ELF-1 (cell line): ENCODE data around the gene HDDC3.

Experiments
- DNase-seq: peaks from one replicate; pipeline ENCODE4 v3.0.0-alpha.2; 2016; ENCODE audit warnings: low read depth, low spot score

HDDC3 gene

GRCh38 chr15:90953947-90954711 lies 21.8 kb upstream of the HDDC3 start:
- no peak for DNase-seq

GRCh38 chr15:90952901-90953677 lies 20.7 kb upstream of the HDDC3 start:
- DNase-seq: no peak

GRCh38 chr15:90950676-90951075 lies 18.3 kb upstream of the HDDC3 start:
- no peak for DNase-seq

DNA sequence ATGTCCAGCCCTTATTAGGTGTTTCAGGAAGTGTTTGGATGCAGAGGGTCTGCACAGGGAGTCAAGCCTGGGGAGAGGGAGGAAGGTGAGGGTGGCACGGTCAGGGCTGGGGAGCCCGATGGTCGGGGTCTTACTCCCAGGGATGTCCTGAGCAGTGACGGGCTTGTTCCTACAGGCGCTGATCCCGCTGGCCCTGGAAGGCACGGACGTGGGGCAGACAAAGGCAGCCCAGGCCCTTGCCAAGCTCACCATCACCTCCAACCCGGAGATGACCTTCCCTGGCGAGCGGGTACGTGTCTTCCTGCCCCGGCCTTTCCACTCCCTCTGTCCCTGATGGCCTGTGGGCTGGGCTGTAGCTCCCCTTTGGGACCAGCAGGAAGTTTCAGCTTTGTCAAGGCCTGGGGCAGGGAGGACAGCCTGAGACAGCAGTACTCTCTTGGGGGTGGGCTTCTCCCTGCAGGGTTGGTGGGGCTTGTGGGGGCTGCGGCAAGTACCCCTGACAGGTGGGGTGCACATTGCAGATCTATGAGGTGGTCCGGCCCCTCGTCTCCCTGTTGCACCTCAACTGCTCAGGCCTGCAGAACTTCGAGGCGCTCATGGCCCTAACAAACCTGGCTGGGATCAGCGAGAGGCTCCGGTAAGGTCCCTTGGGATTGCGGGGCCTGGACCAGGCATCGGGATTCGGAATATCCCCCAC lies 17.8 kb upstream of the HDDC3 start:
- DNase-seq: no peak

DNA sequence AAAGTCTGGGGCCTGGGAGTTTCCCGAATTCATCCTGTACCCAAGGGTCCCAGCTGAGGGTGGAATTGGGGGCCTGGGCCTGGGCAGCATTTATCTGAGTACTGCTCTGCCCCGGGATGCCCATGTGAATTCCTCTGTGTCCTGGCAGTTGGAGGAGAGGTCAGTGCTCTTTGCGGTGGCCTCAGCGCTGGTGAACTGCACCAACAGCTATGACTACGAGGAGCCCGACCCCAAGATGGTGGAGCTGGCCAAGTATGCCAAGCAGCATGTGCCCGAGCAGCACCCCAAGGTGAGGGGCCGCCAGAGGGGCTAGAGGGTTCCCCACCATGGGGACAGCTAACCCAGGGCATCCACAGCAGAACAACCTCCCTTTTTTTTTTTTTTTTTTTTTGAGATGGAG lies 16.2 kb upstream of the HDDC3 start:
- DNase-seq: no peak

GRCh38 chr15:90947577-90948357 lies 15.4 kb upstream of the HDDC3 start:
- DNase-seq: no peak

DNA sequence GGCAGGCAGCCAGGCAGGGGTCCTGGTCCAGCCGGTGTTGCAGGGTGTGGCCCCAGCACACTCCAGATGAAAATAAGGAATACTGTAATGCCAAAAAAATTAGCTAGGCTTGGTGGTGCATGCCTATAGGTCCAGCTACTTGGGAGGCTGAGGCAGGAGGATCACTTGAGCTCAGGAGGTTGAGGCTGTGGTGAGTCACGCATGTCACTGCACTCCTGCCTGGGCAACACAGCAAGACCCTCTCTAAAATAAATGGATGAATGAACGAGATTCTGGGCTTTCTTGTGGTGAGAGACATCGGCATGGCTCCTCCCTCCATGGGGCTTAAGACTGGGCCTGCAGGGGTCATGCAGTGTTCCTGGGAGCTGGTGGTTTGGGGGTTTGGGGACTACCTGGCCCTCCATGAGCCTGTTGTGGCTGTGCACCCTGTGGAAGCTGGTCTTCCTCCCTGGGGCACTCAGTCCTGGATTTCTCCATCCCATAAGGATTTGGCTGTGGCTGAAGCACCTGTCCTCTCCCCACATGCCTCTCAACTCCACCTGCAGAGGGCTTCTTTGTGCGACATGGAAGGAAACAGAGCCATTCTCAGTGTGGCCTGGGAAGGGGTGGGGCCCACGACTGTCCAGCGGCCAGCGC lies 14.7 kb upstream of the HDDC3 start:
- DNase-seq: no peak

DNA sequence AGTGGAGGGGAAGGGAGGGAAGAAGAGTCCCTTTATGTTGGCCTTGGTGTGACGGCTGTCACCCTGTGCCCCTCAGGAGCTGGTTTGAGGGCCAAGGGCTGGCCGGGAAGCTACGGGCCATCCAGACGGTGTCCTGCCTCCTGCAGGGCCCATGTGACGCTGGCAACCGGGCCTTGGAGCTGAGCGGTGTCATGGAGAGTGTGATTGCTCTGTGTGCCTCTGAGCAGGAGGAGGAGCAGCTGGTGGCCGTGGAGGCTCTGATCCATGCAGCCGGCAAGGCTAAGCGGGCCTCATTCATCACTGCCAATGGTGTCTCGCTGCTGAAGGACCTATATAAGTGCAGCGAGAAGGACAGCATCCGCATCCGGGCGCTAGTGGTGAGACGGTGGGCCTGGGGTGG lies 14.2 kb upstream of the HDDC3 start:
- no peak for DNase-seq

DNA sequence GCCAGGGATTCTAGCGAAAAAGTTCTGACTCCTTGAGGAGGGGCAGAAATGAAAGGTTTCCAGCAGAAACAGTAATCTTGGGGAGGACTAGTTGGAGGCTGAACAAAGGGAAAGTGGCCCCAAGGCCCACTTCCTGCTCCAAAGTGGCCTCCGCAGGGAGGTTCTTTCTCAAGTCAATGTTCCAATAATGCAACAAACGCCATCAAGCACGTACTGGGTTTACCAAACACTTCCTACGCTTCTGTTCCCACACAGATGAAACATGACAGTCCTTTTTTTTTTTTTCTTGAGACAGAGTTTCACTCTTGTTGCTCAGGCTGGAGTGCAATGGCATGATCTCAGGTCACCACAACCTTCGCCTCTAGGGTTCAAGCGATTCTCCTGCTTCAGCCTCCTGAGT lies 12.7 kb upstream of the HDDC3 start:
- DNase-seq: no peak

GRCh38 chr15:90942354-90943120 lies 10.2 kb upstream of the HDDC3 start:
- no peak for DNase-seq

- DNase-seq: no peak
Measured at GRCh38 chr15:90941038-90941437, 8.7 kb upstream of the HDDC3 start.

DNA sequence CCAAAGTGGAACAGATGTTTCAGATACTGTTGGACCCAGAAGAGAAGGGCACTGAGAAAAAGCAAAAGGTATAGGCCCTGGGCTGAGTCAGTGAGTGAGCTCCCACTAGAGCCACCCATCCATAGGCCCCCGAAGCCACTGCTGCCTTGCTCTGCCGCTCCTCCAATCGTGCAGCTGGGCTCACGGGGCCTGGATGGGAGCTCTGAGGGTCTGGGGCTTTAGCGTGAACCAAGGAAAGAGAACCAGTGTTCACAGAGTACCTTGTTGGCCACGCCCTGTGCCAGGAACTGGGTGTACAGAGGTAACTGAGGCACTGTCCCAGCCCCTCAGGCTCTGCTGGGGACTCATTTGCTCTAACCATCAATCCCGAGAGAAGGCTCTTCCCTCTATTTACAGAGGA lies 7.4 kb upstream of the HDDC3 start:
- no peak for DNase-seq

DNA sequence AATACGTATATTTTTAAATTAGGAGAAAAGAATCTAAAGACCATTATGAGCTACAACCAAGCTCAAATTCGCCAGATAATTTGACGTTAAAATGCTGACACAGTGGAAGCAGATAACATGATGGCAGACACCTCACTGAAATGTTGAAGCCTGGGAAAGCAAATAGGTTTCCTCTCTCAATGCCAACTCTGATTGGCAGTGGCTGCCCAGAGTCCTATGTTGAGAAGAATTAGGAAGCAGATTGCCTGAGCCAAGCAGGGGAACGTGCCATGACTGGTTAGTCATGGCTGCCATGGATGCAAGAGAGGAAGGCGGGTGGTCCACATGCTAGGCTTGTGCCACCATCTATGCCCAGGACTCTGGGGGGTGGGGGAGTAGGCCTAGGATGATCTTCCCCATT lies 5.9 kb upstream of the HDDC3 start:
- DNase-seq: no peak

DNA sequence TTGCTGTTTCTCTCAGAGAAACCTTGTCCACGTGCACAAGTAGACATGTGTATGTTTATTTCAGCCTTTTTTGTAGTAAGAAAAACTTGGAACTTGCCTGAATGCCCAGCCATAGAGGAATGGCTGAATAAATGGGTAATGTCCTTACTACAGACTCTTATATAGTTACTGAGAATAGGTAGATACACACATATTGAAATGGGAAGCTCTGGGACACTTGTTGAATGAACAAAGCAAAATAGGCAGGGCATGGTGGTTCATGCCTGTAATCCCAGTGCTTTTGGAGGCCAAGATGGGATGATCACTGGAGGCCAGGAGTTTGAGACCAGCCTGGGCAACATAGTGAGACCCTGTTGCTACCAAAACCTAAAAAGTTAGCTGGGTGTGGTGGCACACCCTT lies 4.5 kb upstream of the HDDC3 start:
- no peak for DNase-seq

DNA sequence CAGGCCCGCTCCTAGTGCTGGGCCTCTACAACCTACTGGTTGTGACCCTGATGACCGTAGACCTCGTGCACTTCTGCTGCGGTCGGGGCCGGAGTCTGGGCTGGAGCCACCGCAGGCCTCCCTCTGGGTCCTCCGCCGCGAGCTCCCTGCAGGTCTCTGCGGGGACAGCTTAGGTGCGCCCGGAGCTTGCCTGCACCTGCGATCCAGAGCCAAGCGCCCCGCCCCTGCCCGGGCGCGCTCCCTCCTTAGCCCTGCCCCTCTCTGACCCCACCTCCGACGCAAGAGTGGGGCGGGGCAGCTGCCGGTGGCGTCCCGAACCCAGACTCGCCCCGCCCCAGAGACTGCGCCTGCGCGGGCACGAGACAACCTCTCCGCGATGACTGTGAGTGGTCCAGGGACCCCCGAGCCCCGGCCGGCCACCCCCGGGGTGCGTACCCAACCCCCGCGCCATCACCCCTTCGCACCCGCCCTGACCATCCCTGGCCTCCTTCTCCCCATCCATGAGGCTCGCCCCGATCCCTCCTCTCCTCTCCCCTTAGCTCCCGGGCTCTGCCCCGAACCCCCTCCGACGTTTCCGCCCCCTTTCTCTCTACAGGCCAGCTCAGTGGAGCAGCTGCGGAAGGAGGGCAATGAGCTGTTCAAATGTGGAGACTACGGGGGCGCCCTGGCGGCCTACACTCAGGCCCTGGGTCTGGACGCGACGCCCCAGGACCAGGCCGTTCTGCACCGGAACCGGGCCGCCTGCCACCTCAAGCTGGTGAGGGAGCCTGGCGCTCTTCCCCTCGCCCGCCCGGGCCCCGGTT lies 2.8 kb upstream of the HDDC3 start, which contains the start of gene UNC45A:
Gene UNC45A, plus strand, starts transcription at position 337 of the 803 bp plus-strand sequence. Its CDS starts 40 bp downstream, at position 377.
- DNase-seq: peak; percentile 96

DNA sequence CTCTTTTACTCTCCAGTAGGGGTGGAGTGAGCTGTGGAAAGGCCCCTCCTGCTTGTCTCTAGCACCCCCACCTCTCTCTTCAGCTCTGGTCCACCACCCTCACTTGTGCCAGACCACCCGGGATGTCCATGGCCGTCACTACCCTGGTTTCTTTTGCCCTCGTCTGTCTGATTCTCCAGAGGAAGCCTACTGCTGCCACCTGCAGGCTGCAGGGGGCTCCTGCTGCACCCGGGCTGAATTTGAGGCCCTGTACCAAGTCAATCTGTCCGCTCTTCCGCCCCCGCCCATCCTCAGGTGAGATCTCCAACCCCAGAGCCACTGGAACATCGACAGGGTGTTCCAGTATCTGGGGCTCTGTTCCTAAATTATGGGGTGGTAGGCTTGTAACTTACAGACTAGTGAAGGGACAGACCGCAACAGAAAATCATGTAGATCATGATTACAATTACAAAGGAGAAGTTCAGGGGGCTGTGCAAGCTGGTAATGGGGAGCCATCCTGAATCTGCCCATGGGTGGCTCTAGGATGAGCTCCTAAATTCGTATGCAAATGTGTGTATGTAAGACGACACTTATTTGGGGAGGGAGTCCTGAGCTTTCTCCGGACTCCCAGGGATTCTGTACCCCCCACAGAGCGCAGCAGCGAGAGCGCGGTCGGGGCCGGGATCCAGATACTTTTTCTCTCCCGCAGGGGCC lies 2.1 kb upstream of the HDDC3 start:
- peak; percentile 93 for DNase-seq

DNA sequence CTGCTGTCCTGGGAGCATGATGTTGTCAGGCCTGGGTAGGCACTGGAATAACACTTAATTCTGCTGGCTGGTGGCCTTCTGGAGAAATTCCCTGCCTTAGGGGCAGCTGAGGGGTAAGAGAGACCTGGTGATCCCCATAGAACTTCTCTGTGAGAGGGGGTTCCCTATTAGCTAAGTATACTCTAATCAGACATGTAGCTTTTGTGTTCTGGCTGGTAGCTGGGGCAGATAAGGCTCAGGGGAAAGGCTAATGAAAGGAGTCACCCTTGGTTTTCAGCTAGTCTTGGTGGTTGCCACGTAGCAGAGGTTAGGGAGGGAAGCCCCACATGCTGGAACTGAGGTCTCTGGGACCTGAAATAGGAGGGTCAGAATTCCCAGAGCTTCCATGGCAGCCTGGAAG lies 952 bp upstream of the HDDC3 start:
- DNase-seq: no peak

GRCh38 chr15:90932660-90932991 lies 277 bp upstream of the HDDC3 start:
- DNase-seq: no peak

DNA sequence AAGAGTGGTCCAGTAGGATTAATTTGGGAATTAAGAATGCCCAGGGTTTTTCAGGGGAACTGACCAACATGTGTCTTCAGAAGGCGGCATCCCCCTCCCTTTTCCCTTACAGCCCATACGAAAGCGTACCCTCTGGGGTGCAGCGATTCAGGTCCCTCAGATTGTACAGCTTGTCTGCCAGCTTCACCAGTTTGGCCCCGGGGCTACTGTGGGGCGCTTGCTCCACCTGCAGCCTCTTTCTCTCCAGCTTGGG lies 848 bp downstream of the HDDC3 start:
- no peak for DNase-seq
